ENCODE measurements around the gene GPX4. TPM values are rescaled to one million over a fixed set of nuclear protein-coding genes. Genes with fewer than 3 reads are reported as not detected.

Gene GPX4
- total RNA-seq, 1 donor from 2014 or later, result 204 TPM

GRCh38 chr19:1085676-1086442 is 17.9 kb upstream of the GPX4 start:
- Mint-ChIP-seq H3K36me3 (no peaks in the 10 kb centered on the region), H3K27me3 (no peaks in the 10 kb centered on the region), H3K4me1 (ENCODE audit: unreplicated experiment) (no peaks in the 10 kb centered on the region), H3K4me3 (no peak overlapping the region), H3K9me3 (no peaks in the 10 kb centered on the region), H3K27ac (no peak overlapping the region)
- no peak for DNase-seq (ENCODE audit: extremely low spot score, unreplicated experiment)
- no peak for TF ChIP-seq CTCF (conservative IDR thresholded peaks at IDR 0.05)

GRCh38 chr19:1086613-1087012 is 17.2 kb upstream of the GPX4 start:
- no peak overlapping the region for H3K4me3 Mint-ChIP-seq
- no peaks in the 10 kb centered on the region for H3K27me3 Mint-ChIP-seq
- H3K36me3 Mint-ChIP-seq, result no peaks in the 10 kb centered on the region
- TF ChIP-seq CTCF (conservative IDR thresholded peaks at IDR 0.05), result no peak
- H3K4me1 Mint-ChIP-seq (ENCODE audit: unreplicated experiment), result no peaks in the 10 kb centered on the region
- no peaks in the 10 kb centered on the region for H3K9me3 Mint-ChIP-seq
- H3K27ac Mint-ChIP-seq, result no peak overlapping the region
- no peak for DNase-seq (ENCODE audit: extremely low spot score, unreplicated experiment)

- TF ChIP-seq CTCF (conservative IDR thresholded peaks at IDR 0.05), result no peak
- Mint-ChIP-seq H3K4me3 (no peak overlapping the region), H3K36me3 (no peaks in the 10 kb centered on the region), H3K27ac (peak overlapping the region; percentile 43), H3K4me1 (ENCODE audit: unreplicated experiment) (no peaks in the 10 kb centered on the region), H3K27me3 (no peaks in the 10 kb centered on the region), H3K9me3 (no peaks in the 10 kb centered on the region)
- DNase-seq (ENCODE audit: extremely low spot score, unreplicated experiment), result no peak
Observed at GRCh38 chr19:1087813-1088415, 15.9 kb upstream of the GPX4 start.

- no peak for DNase-seq (ENCODE audit: extremely low spot score, unreplicated experiment)
- H3K27me3 Mint-ChIP-seq, result no peaks in the 10 kb centered on the region
- no peaks in the 10 kb centered on the region for H3K4me1 Mint-ChIP-seq (ENCODE audit: unreplicated experiment)
- H3K9me3 Mint-ChIP-seq, result no peaks in the 10 kb centered on the region
- TF ChIP-seq CTCF (conservative IDR thresholded peaks at IDR 0.05), result no peak
- no peak overlapping the region for H3K4me3 Mint-ChIP-seq
- H3K36me3 Mint-ChIP-seq, result no peaks in the 10 kb centered on the region
- H3K27ac Mint-ChIP-seq, result no peak overlapping the region
Observed at GRCh38 chr19:1088416-1089010, 15.3 kb upstream of the GPX4 start.

- Mint-ChIP-seq H3K4me3 (no peak overlapping the region), H3K4me1 (ENCODE audit: unreplicated experiment) (no peaks in the 10 kb centered on the region), H3K27ac (no peak overlapping the region), H3K9me3 (no peaks in the 10 kb centered on the region), H3K36me3 (no peaks in the 10 kb centered on the region), H3K27me3 (no peaks in the 10 kb centered on the region)
- no peak for DNase-seq (ENCODE audit: extremely low spot score, unreplicated experiment)
- TF ChIP-seq CTCF (conservative IDR thresholded peaks at IDR 0.05), result no peak
Observed at GRCh38 chr19:1089126-1089771, 14.5 kb upstream of the GPX4 start.

All from type B pancreatic cell (in vitro differentiated cells).